OCI-LY7 (cell line): ENCODE measurements around the gene RAD21L1.

ENCODE experiments used
- CTCF ChIP-seq: fragments of 200-600 bp; sonication (generic); conservative IDR thresholded peaks from 2 replicates; pipeline ENCODE4 v1.5.1; 2014; ENCODE audit warnings: mild to moderate bottlenecking, antibody characterized with exemption, low read length, moderate library complexity, mixed read lengths
- EZH2phosphoT487 ChIP-seq: fragments of 200-600 bp; sonication (generic); IDR thresholded peaks from 2 replicates; pipeline ENCODE4 v1.6.1; 2018; ENCODE audit warnings: low read depth, borderline replicate concordance, mild to moderate bottlenecking, mixed run types, antibody characterized with exemption, low read length, moderate library complexity, mixed read lengths

GRCh38 chr20:1297486-1297885, 71.6 kb downstream of the RAD21L1 start:
- TF ChIP-seq CTCF (no peak), EZH2phosphoT487 (no peak)
